ENCODE measurements around the gene MSI2. TPM values are rescaled to one million over a fixed set of nuclear protein-coding genes. Genes with fewer than 3 reads are reported as not detected.

MSI2 gene
- total and polyA plus RNA-seq, 7 donors: 37.6 to 133 (median 87.1) TPM

DNA sequence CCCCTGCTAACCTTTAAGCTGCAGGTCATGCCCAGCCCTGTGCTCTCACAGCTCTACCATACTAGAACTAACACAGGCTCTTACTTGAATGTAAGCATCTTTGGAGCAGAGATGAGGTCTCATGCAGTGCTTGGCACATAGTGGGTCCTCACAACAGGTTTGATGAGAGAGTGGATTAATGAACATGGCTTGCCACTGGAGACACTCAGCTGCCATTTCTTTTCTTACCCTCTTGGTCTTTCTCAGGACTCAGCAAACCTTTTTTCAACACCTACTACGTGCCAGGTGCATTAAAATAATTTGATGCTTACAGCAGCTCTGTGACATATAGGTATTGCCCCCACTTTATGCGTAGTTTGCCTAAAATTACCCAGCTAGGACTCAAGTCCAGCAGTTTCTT is 133.2 kb downstream of the MSI2 start:
- Histone ChIP-seq H3K4me3 (no peak overlapping the region), H3K9me3 (peaks cover 14% of the 10 kb centered on the region), H3K27me3 (ENCODE audit: insufficient read depth in 3 of 3, low read length in 2 of 3) (no peaks in the 10 kb centered on the region), H3K4me1 (peaks cover 21% of the 10 kb centered on the region), H3K36me3 (ENCODE audit: insufficient read depth in 1 of 2, low read depth in 1 of 2) (no peaks in the 10 kb centered on the region), H3K27ac (no peak overlapping the region)
- WGBS, 3 donors: 45 to 70% (median 50%) methylated on average over 2 of the region's 2 CpGs
- DNase-seq: no peak
- ATAC-seq: no peak
- TF ChIP-seq, protein P1, sequence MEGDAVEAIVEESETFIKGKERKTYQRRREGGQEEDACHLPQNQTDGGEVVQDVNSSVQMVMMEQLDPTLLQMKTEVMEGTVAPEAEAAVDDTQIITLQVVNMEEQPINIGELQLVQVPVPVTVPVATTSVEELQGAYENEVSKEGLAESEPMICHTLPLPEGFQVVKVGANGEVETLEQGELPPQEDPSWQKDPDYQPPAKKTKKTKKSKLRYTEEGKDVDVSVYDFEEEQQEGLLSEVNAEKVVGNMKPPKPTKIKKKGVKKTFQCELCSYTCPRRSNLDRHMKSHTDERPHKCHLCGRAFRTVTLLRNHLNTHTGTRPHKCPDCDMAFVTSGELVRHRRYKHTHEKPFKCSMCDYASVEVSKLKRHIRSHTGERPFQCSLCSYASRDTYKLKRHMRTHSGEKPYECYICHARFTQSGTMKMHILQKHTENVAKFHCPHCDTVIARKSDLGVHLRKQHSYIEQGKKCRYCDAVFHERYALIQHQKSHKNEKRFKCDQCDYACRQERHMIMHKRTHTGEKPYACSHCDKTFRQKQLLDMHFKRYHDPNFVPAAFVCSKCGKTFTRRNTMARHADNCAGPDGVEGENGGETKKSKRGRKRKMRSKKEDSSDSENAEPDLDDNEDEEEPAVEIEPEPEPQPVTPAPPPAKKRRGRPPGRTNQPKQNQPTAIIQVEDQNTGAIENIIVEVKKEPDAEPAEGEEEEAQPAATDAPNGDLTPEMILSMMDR (IDR thresholded peaks at IDR 0.05): no peak
- intact Hi-C loops (cut with DNase I): no loop called here

DNA sequence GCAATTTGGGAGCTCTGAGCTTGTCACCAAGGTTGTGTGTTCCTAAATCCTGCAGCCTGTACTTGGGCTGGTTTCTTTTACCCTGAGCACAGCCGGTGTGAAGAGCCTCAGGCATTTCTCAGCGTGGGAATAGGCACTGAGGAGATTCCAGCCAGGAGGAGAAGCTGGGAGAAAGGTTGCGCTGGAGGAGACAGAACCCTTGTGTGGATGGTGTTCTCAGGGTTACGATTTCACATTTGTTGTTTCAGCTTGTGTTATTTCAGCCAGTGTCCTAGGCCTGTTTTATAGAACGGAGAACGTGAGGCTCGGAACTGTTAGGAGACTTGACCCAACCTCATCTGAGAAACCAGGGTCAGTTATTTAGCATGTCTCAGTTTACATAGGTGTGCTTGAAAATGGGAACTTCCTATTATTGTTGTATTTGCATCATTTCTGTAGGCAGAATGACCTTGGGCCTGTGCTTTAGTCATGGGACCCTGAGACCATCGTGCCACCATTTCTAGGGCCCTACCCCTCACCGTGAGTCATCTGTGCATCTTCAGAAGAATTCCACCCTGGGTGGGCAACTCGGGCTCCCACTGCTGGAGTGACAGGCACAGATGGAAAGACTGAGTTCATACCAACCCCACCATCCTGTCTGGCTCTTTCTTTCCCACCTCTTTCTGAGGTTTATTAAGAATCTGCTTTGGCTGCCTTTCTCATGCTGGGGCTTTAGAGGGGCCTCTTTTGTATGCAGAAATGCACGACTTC is 134.9 kb downstream of the MSI2 start:
- peaks cover 25% of the 10 kb centered on the region for H3K4me1 ChIP-seq
- intact Hi-C loops (cut with DNase I): no loop called here
- TF ChIP-seq, protein P1 (IDR thresholded peaks at IDR 0.05): no peak
- H3K36me3 ChIP-seq (ENCODE audit: insufficient read depth in 1 of 2, low read depth in 1 of 2): no peaks in the 10 kb centered on the region
- DNase-seq: no peak
- no peak for ATAC-seq
- H3K4me3 ChIP-seq: no peak overlapping the region
- 62 to 80% (median 63%) methylated on average over 11 of the region's 11 CpGs for WGBS, 3 donors
- H3K9me3 ChIP-seq: peaks cover 14% of the 10 kb centered on the region
- H3K27me3 ChIP-seq (ENCODE audit: insufficient read depth in 3 of 3, low read length in 2 of 3): no peaks in the 10 kb centered on the region
- no peak overlapping the region for H3K27ac ChIP-seq

DNA sequence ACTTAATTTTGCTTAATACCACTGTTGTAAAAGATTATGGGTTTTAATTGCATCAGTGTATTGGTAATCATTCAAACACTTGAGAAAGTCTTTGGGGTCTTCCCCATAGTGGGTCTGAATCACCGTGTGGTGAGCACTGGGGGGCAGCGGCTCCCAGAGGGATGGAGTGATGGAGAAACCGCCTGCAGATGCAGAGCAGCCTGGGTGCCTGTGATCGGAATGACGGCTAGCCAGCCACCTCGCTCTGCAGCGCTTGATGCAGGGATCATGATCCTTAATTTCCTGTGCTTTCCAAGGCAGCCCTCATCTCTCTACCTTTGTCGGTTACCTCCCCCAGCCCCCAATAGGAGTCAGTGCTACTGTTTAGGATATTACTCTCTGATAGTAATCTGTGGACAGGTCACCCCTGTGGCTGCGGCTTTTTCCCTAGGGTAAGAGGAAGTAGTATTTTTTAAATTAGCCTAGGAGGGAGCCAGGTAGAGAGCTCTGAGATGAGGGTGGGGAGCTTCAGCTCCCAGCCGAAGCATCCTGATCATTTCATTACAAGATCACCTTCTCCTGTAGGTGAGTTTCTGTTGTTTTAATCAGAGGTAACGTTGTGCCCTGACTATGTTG is 135.6 kb downstream of the MSI2 start:
- H3K27me3 ChIP-seq (ENCODE audit: insufficient read depth in 3 of 3, low read length in 2 of 3): no peaks in the 10 kb centered on the region
- H3K4me1 ChIP-seq: peaks cover 26% of the 10 kb centered on the region
- H3K36me3 ChIP-seq (ENCODE audit: insufficient read depth in 1 of 2, low read depth in 1 of 2): no peaks in the 10 kb centered on the region
- intact Hi-C loops (cut with DNase I): no loop called here
- ATAC-seq (no peak), DNase-seq (no peak)
- WGBS, 3 donors: 82 to 84% (median 83%) methylated on average over 11 of the region's 11 CpGs
- no peak overlapping the region for H3K4me3 ChIP-seq
- H3K9me3 ChIP-seq: peaks cover 14% of the 10 kb centered on the region
- TF ChIP-seq, protein P1 (IDR thresholded peaks at IDR 0.05): no peak
- no peak overlapping the region for H3K27ac ChIP-seq

DNA sequence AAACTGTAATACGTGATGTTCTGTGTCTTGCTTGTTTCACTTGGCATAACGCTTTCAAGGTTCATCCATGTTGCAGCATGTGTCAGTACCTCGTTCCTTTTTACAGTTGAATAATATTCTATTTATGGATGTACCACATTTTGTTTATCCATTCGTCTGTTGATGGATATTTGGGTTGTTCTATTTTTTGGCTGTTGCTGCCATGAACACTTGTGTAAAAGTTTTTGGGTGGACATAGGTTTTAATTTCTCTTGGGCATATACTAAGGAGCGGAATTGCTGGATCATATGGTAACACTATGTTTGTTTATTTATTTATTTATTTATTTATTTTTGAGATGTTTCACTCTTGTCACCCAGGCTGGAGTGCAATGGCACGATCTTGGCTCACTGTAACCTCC is 137.0 kb downstream of the MSI2 start:
- TF ChIP-seq, protein P1 (IDR thresholded peaks at IDR 0.05): no peak
- no peak for DNase-seq
- intact Hi-C loops (cut with DNase I): no loop called here
- H3K9me3 ChIP-seq: peaks cover 14% of the 10 kb centered on the region
- peaks cover 22% of the 10 kb centered on the region for H3K4me1 ChIP-seq
- ATAC-seq: no peak
- no peaks in the 10 kb centered on the region for H3K36me3 ChIP-seq (ENCODE audit: insufficient read depth in 1 of 2, low read depth in 1 of 2)
- H3K27ac ChIP-seq: no peak overlapping the region
- no peak overlapping the region for H3K4me3 ChIP-seq
- no peaks in the 10 kb centered on the region for H3K27me3 ChIP-seq (ENCODE audit: insufficient read depth in 3 of 3, low read length in 2 of 3)
- 83 to 94% (median 92%) methylated on average over 6 of the region's 6 CpGs for WGBS, 3 donors

All from psoas muscle (tissue), 8 donors.